Measurements from ENCODE around the gene GREB1L.

The GREB1L gene

GRCh38 chr18:21361307-21361880 is 119.4 kb downstream of the GREB1L start:
- in situ Hi-C loops (cut with HindIII; ENCODE audit: low sequenced_read_pairs) = loop anchor here (10.0 kb wide), 1 partner anchor 157 kb away; no protein-coding TSS in a partner anchor

- in situ Hi-C loops (cut with HindIII; ENCODE audit: low sequenced_read_pairs) = loop anchor here (10.0 kb wide), 1 partner anchor 158 kb away; no protein-coding TSS in a partner anchor
These were observed 120.8 kb downstream of the GREB1L start for GRCh38 chr18:21362831-21363230.

GRCh38 chr18:21363348-21363747 is 121.3 kb downstream of the GREB1L start:
- in situ Hi-C loops (cut with HindIII; ENCODE audit: low sequenced_read_pairs) = loop anchor here (10.0 kb wide), 1 partner anchor 159 kb away; no protein-coding TSS in a partner anchor

- in situ Hi-C loops (cut with HindIII; ENCODE audit: low sequenced_read_pairs) = loop anchor here (10.0 kb wide), 1 partner anchor 160 kb away; no protein-coding TSS in a partner anchor
These were observed 122.4 kb downstream of the GREB1L start for GRCh38 chr18:21364471-21364870.

- in situ Hi-C loops (cut with HindIII; ENCODE audit: low sequenced_read_pairs) = loop anchor here (10.0 kb wide), 1 partner anchor 162 kb away; no protein-coding TSS in a partner anchor
These were observed 124.9 kb downstream of the GREB1L start for GRCh38 chr18:21366896-21367295.

GRCh38 chr18:21369146-21369545 is 127.1 kb downstream of the GREB1L start:
- in situ Hi-C loops (cut with HindIII; ENCODE audit: low sequenced_read_pairs) = loop anchor here (10.0 kb wide), 1 partner anchor 164 kb away; no protein-coding TSS in a partner anchor

- in situ Hi-C loops (cut with HindIII; ENCODE audit: low sequenced_read_pairs) = loop anchor here (10.0 kb wide), 1 partner anchor 165 kb away; no protein-coding TSS in a partner anchor
These were observed 127.6 kb downstream of the GREB1L start for GRCh38 chr18:21369597-21369996.

- in situ Hi-C loops (cut with HindIII; ENCODE audit: low sequenced_read_pairs) = no loop called here
These were observed 141.0 kb downstream of the GREB1L start for GRCh38 chr18:21383031-21383430.

- in situ Hi-C loops (cut with HindIII; ENCODE audit: low sequenced_read_pairs) = no loop called here
These were observed 144.7 kb downstream of the GREB1L start for GRCh38 chr18:21386523-21387240.

GRCh38 chr18:21387886-21388285 is 145.9 kb downstream of the GREB1L start:
- in situ Hi-C loops (cut with HindIII; ENCODE audit: low sequenced_read_pairs) = no loop called here

GRCh38 chr18:21389283-21389682 is 147.3 kb downstream of the GREB1L start:
- in situ Hi-C loops (cut with HindIII; ENCODE audit: low sequenced_read_pairs) = no loop called here

GRCh38 chr18:21389903-21390302 is 147.9 kb downstream of the GREB1L start:
- in situ Hi-C loops (cut with HindIII; ENCODE audit: low sequenced_read_pairs) = no loop called here

GRCh38 chr18:21391074-21391673 is 149.1 kb downstream of the GREB1L start:
- in situ Hi-C loops (cut with HindIII; ENCODE audit: low sequenced_read_pairs) = no loop called here

- in situ Hi-C loops (cut with HindIII; ENCODE audit: low sequenced_read_pairs) = no loop called here
These were observed 152.0 kb downstream of the GREB1L start for GRCh38 chr18:21393986-21394385.

- in situ Hi-C loops (cut with HindIII; ENCODE audit: low sequenced_read_pairs) = no loop called here
These were observed 156.1 kb downstream of the GREB1L start for GRCh38 chr18:21398121-21398520.

- in situ Hi-C loops (cut with HindIII; ENCODE audit: low sequenced_read_pairs) = no loop called here
These were observed 160.2 kb downstream of the GREB1L start for GRCh38 chr18:21402272-21402671.

- in situ Hi-C loops (cut with HindIII; ENCODE audit: low sequenced_read_pairs) = no loop called here
These were observed 162.4 kb downstream of the GREB1L start for GRCh38 chr18:21404426-21404825.

- in situ Hi-C loops (cut with HindIII; ENCODE audit: low sequenced_read_pairs) = no loop called here
These were observed 164.1 kb downstream of the GREB1L start for GRCh38 chr18:21406116-21406515.

GRCh38 chr18:21408681-21409080 is 166.6 kb downstream of the GREB1L start:
- in situ Hi-C loops (cut with HindIII; ENCODE audit: low sequenced_read_pairs) = no loop called here

GRCh38 chr18:21433436-21433835 is 191.4 kb downstream of the GREB1L start:
- in situ Hi-C loops (cut with HindIII; ENCODE audit: low sequenced_read_pairs) = no loop called here

GRCh38 chr18:21439431-21439846 is 197.4 kb downstream of the GREB1L start:
- in situ Hi-C loops (cut with HindIII; ENCODE audit: low sequenced_read_pairs) = no loop called here

GRCh38 chr18:21441670-21442069 is 199.6 kb downstream of the GREB1L start:
- in situ Hi-C loops (cut with HindIII; ENCODE audit: low sequenced_read_pairs) = no loop called here
